Erythroblast (primary cell): ENCODE results near the gene RBPJ.

ENCODE experiments used
- GATA1 ChIP-seq: IDR thresholded peaks from 2 replicates; pipeline ENCODE4 v1.6.1; 2011; ENCODE audit warnings: low read depth, mild to moderate bottlenecking, control low read depth, low read length, moderate library complexity
- POLR2A ChIP-seq: IDR thresholded peaks from 2 replicates; pipeline ENCODE4 v1.6.1; 2011; ENCODE audit warnings: mild to moderate bottlenecking, low read length

DNA sequence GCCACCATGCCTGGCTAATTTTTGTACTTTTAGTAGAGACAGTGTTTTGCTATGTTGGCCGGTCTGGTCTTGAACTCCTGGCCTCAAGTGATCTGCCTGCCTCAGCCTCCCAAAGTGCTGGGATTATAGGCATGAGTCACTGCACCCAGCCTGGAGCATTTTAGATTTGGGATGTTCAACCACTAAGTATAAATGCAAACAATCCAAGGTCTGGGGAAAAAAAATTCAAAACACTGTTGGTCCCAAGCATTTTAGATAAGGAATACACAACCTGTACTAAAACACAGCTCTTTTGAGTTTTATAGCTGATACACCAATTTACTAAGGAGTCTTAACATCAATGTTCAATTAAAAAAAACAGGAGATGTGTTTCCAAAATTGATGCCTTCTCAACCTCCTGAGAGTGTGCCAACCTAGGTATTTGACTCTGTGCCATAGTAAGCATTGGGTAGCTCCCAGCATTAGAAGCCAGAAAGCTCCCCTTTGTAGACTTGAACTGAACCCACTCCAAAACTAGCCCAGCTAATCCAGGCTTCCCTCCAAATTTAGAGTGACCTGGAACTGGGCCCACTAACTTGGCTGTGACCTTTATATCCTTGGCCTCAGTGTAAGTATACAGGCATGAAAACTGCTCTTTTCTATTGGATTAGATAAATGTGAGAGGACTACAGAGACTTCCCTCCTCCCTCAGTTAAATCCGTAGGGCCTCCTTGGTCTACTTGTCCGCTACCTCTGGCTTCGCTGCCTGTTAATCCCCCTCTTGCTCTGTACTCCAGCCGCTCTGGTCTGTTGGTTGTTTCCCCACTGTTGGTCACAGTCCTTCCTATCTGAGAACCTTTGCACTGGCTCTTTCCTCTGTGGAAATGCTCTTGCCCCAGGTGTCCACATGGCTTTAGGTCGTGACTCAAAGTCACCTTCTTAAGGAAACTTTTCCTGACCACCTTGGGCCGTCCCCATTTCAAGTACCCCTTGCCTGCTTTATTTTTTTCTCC is 91.9 kb downstream of the RBPJ start:
- TF ChIP-seq POLR2A (no peak), GATA1 (no peak)
